SK-N-SH treated with all-trans-retinoic acid at 6 μM for 48 hours (cell line): ENCODE measurements around the gene AKT1.

Source experiments
- ARNTL ChIP-seq: fragments of 450-650 bp; formaldehyde crosslinking; IDR thresholded peaks from 2 replicates; pipeline ENCODE4 v1.5.0; 2020; ENCODE audit warnings: low read depth, mild to moderate bottlenecking, moderate library complexity, borderline replicate concordance
- CREB5 ChIP-seq: fragments of 250-450 bp; sonication (Bioruptor Pico); IDR thresholded peaks from 2 replicates; pipeline ENCODE4 v1.5.1; 2020; ENCODE audit warnings: low read depth, mild to moderate bottlenecking, moderate library complexity
- CSDC2 ChIP-seq: fragments of 250-450 bp; sonication (Bioruptor Pico); IDR thresholded peaks from 2 replicates; pipeline ENCODE4 v1.5.0; 2020; ENCODE audit warnings: mild to moderate bottlenecking, moderate library complexity
- ESRRG ChIP-seq: fragments of 250-450 bp; sonication (Bioruptor Pico); IDR thresholded peaks from 2 replicates; pipeline ENCODE4 v1.6.1; 2021; ENCODE audit warnings: mild to moderate bottlenecking
- GLIS3 ChIP-seq: fragments of 250-450 bp; sonication (Bioruptor Pico); IDR thresholded peaks from 2 replicates; pipeline ENCODE4 v1.5.0; 2020; ENCODE audit warnings: mild to moderate bottlenecking, moderate library complexity
- ISL1 ChIP-seq: fragments of 250-450 bp; sonication (Bioruptor Pico); IDR thresholded peaks from 2 replicates; pipeline ENCODE4 v2.1.2; 2022; ENCODE audit warnings: mild to moderate bottlenecking, moderate library complexity
- PPARA ChIP-seq: fragments of 250-450 bp; sonication (Bioruptor Pico); IDR thresholded peaks from 2 replicates; pipeline ENCODE4 v1.5.0; 2020; ENCODE audit warnings: mild to moderate bottlenecking, borderline replicate concordance
- RARB ChIP-seq: fragments of 250-450 bp; sonication (Bioruptor Pico); IDR thresholded peaks from 2 replicates; pipeline ENCODE4 v1.8.0; 2021; ENCODE audit warnings: mild to moderate bottlenecking, moderate library complexity
- SNAI2 ChIP-seq: fragments of 250-450 bp; sonication (Bioruptor Pico); IDR thresholded peaks from 2 replicates; pipeline ENCODE4 v1.5.0; 2020; ENCODE audit warnings: mild to moderate bottlenecking, moderate library complexity
- ZFP3 ChIP-seq: fragments of 250-450 bp; sonication (Bioruptor Pico); IDR thresholded peaks from 2 replicates; pipeline ENCODE4 v1.5.0; 2020; ENCODE audit warnings: mild to moderate bottlenecking, moderate library complexity
- ZFP30 ChIP-seq: fragments of 450-650 bp; formaldehyde crosslinking; IDR thresholded peaks from 2 replicates; pipeline ENCODE4 v1.5.0; 2022; ENCODE audit warnings: mild to moderate bottlenecking, moderate library complexity
- ZNF565 ChIP-seq: fragments of 450-650 bp; formaldehyde crosslinking; conservative IDR thresholded peaks from 2 replicates; pipeline ENCODE4 v1.5.0; 2020; ENCODE audit warnings: low read depth, mild to moderate bottlenecking, moderate library complexity
- ZNF70 ChIP-seq: fragments of 450-650 bp; formaldehyde crosslinking; IDR thresholded peaks from 2 replicates; pipeline ENCODE4 v1.5.0; 2020; ENCODE audit warnings: mild to moderate bottlenecking, moderate library complexity
- TF ChIP-seq, protein P1 (sequence below): fragments of 250-450 bp; sonication (Bioruptor Pico); IDR thresholded peaks from 2 replicates; pipeline ENCODE4 v1.8.0; 2020; ENCODE audit warnings: mild to moderate bottlenecking, moderate library complexity, borderline replicate concordance

DNA sequence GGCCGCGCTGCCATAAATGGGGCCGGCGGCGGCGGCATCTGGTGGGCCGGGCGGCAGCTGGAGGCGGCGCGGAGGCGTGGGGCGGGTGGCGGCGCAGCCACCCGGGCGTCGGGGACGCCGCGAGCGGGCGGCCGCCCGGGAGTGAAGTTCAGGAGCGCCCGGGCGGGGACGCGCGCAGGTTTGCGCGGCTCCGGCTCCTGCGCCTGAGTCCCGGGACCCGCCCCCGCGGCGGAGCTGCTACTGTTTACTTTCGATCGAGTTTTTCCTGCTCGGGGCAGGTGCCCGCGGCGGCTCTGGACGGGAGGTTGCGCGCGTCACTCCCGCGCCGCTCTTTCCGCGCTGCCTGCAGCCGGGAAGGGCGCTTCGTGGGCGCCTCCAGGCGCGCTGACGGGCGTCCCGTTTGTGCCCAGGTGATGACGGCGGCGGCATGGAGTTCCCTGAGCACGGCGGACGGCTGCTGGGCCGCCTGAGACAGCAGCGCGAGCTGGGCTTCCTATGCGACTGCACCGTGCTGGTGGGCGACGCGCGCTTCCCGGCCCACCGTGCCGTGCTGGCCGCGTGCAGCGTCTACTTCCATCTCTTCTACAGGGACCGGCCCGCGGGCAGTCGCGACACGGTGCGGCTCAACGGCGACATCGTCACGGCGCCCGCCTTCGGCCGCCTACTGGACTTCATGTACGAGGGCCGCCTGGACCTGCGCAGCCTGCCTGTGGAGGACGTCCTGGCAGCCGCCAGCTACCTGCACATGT is 5.4 kb upstream of the AKT1 start, which contains the start of gene ZBTB42:
- TF ChIP-seq CREB5 (CRISPR knock-in tag) (no peak), ISL1 (no peak), ZNF70 (no peak), GLIS3 (CRISPR knock-in tag) (no peak), SNAI2 (no peak), ZFP30 (CRISPR knock-in tag) (no peak), RARB (CRISPR knock-in tag) (no peak), PPARA (CRISPR knock-in tag) (no peak), CSDC2 (CRISPR knock-in tag) (no peak), ZNF565 (no peak), ESRRG (CRISPR knock-in tag) (no peak), ZFP3 (CRISPR knock-in tag) (no peak), ARNTL (CRISPR knock-in tag) (no peak)
- TF ChIP-seq, protein P1, sequence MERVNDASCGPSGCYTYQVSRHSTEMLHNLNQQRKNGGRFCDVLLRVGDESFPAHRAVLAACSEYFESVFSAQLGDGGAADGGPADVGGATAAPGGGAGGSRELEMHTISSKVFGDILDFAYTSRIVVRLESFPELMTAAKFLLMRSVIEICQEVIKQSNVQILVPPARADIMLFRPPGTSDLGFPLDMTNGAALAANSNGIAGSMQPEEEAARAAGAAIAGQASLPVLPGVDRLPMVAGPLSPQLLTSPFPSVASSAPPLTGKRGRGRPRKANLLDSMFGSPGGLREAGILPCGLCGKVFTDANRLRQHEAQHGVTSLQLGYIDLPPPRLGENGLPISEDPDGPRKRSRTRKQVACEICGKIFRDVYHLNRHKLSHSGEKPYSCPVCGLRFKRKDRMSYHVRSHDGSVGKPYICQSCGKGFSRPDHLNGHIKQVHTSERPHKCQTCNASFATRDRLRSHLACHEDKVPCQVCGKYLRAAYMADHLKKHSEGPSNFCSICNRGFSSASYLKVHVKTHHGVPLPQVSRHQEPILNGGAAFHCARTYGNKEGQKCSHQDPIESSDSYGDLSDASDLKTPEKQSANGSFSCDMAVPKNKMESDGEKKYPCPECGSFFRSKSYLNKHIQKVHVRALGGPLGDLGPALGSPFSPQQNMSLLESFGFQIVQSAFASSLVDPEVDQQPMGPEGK (CRISPR knock-in tag): no peak
